ENCODE results near the gene PGM3. TPM values are rescaled to one million over a fixed set of nuclear protein-coding genes. Genes with fewer than 3 reads are reported as not detected.

PGM3 gene
- total and polyA plus RNA-seq, 2 of the 4 experiments (the other 2 are of a cell fraction) = 68.4 to 336 TPM

DNA sequence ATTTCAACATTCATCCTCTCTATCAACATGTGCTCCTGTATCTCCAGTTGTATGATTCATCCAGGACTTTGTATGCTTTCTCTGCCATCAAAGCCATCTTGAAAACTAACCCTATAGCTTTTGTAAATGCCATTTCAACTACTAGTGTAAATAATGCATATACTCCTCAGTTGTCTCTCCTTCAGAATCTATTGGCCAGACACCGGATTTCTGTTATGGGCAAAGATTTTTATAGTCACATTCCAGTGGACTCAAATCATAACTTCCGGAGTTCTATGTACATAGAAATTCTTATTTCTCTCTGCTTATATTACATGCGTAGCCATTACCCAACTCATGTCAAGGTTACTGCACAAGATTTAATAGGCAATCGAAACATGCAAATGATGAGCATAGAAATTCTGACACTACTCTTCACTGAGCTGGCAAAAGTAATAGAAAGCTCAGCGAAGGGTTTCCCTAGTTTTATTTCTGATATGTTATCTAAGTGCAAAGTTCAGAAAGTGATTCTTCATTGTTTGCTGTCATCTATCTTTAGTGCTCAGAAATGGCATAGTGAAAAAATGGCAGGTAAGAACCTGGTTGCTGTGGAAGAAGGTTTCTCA lies 54.8 kb downstream of the PGM3 start:
- dilution Hi-C loops (cut with HindIII; ENCODE audit: low sequenced_read_pairs, unreplicated experiment) = no loop called here
- H3K56ac ChIP-seq (ENCODE audit: extremely low read depth, insufficient read depth, low read length) = no peak overlapping the region

More for the DNA sequence above, 54.8 kb downstream of the PGM3 start:
- in situ Hi-C loops (cut with MboI; ENCODE audit: low sequenced_read_pairs) (no loop called here), intact Hi-C loops (cut with micrococcal nuclease) (loop anchor here (5.0 kb wide), 1 partner anchor 39 kb away; no protein-coding TSS in a partner anchor)
- Histone ChIP-seq H3K18ac (ENCODE audit: low read depth, low read length) (no peak overlapping the region), H3K14ac (replicated peaks; ENCODE audit: low read depth, low read length) (no peak overlapping the region), H3K9ac (ENCODE audit: low read depth, low read length) (no peak overlapping the region), H4K20me1 (ENCODE audit: insufficient read depth, low read length) (no peaks in the 10 kb centered on the region), H3K36me3 (ENCODE audit: control insufficient read depth, insufficient read depth, low read length) (peaks cover 9% of the 10 kb centered on the region), H3K27ac (ENCODE audit: insufficient read depth, low read length) (no peak overlapping the region), H2BK20ac (ENCODE audit: low read depth, low read length) (no peak overlapping the region), H3K9me1 (ENCODE audit: insufficient read depth, low read length) (peaks cover 3% of the 10 kb centered on the region; the same call in 1 of the 2 replicates), H3K79me1 (ENCODE audit: low read depth in 1 of 2, low read length in 2 of 2) (no peaks in the 10 kb centered on the region), H2BK15ac (ENCODE audit: low read depth, low read length) (no peak overlapping the region), H2AK5ac (ENCODE audit: low read depth, low read length) (no peak overlapping the region), H2AK9ac (replicated peaks; ENCODE audit: low read depth, low read length, poor library complexity) (no peak overlapping the region), H3K23ac (ENCODE audit: low read depth, low read length) (no peak overlapping the region), H3K4ac (ENCODE audit: low read depth, low read length) (no peak overlapping the region), H2BK120ac (ENCODE audit: low read depth, low read length) (no peak overlapping the region), H2AFZ (replicated peaks; ENCODE audit: low read length, poor library complexity) (no peak overlapping the region), H3K4me1 (ENCODE audit: control insufficient read depth, insufficient read depth, low read length) (no peaks in the 10 kb centered on the region), H3K9me3 (ENCODE audit: control insufficient read depth, insufficient read depth, low read length) (no peaks in the 10 kb centered on the region), H3K4me3 (ENCODE audit: insufficient read depth, low read depth, low read length) (no peak overlapping the region), H3K27me3 (ENCODE audit: control insufficient read depth, insufficient read depth, low read length) (no peaks in the 10 kb centered on the region), H3K4me2 (ENCODE audit: low read depth, low read length) (no peak overlapping the region), H4K91ac (ENCODE audit: insufficient read depth, low read depth, low read length) (no peak overlapping the region), H4K8ac (ENCODE audit: low read depth in 2 of 2, low read length in 2 of 2) (no peak overlapping the region), H4K5ac (ENCODE audit: low read depth, low read length) (no peak overlapping the region), H2BK5ac (ENCODE audit: low read depth, low read length, poor library complexity, severe bottlenecking) (no peak overlapping the region)
- CTCF ChIA-PET = interaction anchor here (1.4 kb wide), 1 partner anchor 71 kb away, joined by 4 read pairs; the partner anchor contains the start of gene DOP1A
- POLR2A ChIA-PET (ENCODE audit: unreplicated experiment) = no interaction called here
- DNase-seq = no peak
- ATAC-seq (ENCODE audit: low read depth) = no peak
- no peak for TF ChIP-seq NFE2L2 (IDR thresholded peaks at IDR 0.05; ENCODE audit: low read depth, low read length)
- no peak for TF ChIP-seq RAD21 (IDR thresholded peaks at IDR 0.05; ENCODE audit: low read length)
- no peak for TF ChIP-seq CHD1 (IDR thresholded peaks at IDR 0.05; ENCODE audit: low read depth, low read length)
- no peak for TF ChIP-seq ELK1 (IDR thresholded peaks at IDR 0.05; ENCODE audit: borderline replicate concordance, low read depth, low read length)
- no peak for TF ChIP-seq BHLHE40 (IDR thresholded peaks at IDR 0.05; ENCODE audit: low read depth, low read length)
- no peak for TF ChIP-seq CEBPB (IDR thresholded peaks at IDR 0.05; ENCODE audit: low read depth, low read length)
- no peak for TF ChIP-seq POLR2A (IDR thresholded peaks at IDR 0.05; ENCODE audit: low read depth, low read length)
- TF ChIP-seq, protein P1, sequence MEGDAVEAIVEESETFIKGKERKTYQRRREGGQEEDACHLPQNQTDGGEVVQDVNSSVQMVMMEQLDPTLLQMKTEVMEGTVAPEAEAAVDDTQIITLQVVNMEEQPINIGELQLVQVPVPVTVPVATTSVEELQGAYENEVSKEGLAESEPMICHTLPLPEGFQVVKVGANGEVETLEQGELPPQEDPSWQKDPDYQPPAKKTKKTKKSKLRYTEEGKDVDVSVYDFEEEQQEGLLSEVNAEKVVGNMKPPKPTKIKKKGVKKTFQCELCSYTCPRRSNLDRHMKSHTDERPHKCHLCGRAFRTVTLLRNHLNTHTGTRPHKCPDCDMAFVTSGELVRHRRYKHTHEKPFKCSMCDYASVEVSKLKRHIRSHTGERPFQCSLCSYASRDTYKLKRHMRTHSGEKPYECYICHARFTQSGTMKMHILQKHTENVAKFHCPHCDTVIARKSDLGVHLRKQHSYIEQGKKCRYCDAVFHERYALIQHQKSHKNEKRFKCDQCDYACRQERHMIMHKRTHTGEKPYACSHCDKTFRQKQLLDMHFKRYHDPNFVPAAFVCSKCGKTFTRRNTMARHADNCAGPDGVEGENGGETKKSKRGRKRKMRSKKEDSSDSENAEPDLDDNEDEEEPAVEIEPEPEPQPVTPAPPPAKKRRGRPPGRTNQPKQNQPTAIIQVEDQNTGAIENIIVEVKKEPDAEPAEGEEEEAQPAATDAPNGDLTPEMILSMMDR (conservative IDR thresholded peaks at IDR 0.05; ENCODE audit: low read depth, low read length) = no peak
- TF ChIP-seq FOS (IDR thresholded peaks at IDR 0.05; ENCODE audit: low read depth, low read length) = no peak
- no peak for TF ChIP-seq MAFK (IDR thresholded peaks at IDR 0.05; ENCODE audit: low read depth, low read length)
- TF ChIP-seq, protein P2, sequence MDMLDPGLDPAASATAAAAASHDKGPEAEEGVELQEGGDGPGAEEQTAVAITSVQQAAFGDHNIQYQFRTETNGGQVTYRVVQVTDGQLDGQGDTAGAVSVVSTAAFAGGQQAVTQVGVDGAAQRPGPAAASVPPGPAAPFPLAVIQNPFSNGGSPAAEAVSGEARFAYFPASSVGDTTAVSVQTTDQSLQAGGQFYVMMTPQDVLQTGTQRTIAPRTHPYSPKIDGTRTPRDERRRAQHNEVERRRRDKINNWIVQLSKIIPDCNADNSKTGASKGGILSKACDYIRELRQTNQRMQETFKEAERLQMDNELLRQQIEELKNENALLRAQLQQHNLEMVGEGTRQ (IDR thresholded peaks at IDR 0.05; ENCODE audit: low read depth, low read length) = no peak
- TF ChIP-seq SMC3 (IDR thresholded peaks at IDR 0.05; ENCODE audit: low read depth, low read length) = no peak
- BruUV-seq (replicated peaks) = no TSS peak
- WGBS, 2 experiments (ENCODE audit: extremely low coverage in 2 of 2, insufficient read length in 1 of 2) = no CpG with 5 or more reads among the region's 5 CpGs
